Cerebellar nuclear complex (tissue), 1 donor: ENCODE results near the gene AGAP6.
"Not testable (repeated sequence)": the region's sequence is repeated elsewhere in the genome, so short reads cannot be mapped to it uniquely, and the experiment has no call there.

Experiments
- DNase-seq, 2 experiments: peaks; one replicate each; lab custom pipeline; 2025; lab: John Stamatoyannopoulos, UW

Gene AGAP6

DNA sequence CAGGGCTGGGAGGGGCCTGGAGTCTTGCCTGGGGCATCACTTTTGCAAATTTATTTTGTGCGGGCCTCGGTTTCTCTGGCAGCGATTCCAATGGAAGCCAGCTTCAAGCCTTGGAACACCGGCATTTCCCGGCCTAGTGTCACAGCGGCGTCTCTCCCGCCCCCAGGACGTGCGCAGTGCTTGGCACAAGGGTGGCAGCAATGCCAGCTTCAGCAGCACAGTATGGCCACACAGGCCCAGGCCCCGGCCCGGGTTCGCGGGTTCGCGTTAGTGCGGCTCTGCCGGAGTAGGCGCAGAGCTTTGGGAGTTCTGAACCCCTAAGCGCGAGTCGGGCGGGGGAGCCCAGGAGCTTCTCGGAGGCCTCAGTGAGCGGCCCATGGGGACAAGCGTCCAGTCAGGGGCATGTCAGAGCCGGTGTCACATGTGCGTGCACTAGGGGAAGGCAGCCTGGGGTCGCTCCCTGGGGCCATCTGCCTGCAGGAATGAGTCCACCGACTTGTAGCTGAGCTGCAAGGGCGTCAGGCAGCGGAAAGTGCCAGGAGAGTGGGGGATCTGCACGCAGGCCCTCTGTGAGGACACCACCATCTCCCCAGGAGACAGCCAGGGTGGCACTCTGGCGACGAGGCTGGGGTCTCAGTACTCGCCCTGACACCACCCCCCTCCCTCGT lies 36.6 kb downstream of the AGAP6 start:
- not testable (repeated sequence) for DNase-seq

DNA sequence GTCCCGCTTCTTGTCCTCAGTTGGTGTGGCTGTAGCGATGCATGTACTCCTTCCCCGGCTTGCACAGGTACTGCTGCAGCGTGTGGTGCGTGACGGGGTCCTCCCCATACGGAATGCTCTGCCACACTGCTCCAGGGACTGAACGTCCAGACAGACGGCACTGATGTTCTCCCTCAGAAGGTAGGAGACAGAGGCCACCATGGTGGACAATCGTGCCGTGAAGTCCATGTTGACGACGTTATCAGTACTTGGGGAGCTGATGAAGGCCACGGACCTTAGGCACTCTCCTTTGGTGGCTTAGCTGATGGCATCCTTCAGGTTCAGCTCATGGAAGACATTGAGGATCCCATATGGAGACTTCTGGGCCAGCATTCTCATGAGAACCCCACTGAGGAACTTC lies 37.4 kb downstream of the AGAP6 start:
- no peak for DNase-seq

DNA sequence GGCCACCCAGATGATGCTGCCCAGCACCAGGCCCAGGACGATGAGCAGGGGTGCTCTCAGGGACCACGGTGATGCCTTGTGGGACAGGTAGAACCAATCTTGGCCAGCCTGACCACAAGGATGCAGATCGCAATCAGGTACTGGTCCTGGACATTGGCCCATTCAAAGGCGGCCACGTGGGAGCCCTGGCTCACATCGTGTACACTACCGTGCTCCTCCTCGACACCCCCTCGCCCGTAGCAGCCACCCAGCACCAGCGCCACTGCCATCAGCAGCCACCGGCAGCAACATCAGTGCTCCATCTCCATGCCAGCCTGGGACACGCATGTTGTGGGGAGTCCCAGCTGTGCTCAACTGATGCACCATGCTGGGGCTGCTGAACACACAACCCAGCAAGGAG lies 39.0 kb downstream of the AGAP6 start:
- no peak for DNase-seq

DNA sequence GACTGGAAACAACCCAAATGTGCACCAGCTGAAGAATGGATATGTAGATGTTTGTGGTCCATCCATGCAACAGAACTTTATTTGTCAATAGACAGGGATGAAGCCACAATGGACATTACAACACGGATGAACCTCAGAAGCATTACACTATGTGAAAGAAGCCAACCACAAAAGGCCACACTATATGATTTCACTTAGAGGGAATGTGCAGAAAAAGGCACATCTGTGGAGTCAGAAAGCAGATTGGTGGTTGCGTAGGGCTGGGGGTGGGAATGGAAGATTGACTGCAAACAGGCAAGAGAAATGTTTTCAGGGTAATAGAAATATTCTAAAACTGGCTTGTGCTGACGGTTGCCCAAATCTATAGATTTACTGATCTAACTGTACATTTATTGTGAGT lies 45.3 kb downstream of the AGAP6 start:
- no peak for DNase-seq

DNA sequence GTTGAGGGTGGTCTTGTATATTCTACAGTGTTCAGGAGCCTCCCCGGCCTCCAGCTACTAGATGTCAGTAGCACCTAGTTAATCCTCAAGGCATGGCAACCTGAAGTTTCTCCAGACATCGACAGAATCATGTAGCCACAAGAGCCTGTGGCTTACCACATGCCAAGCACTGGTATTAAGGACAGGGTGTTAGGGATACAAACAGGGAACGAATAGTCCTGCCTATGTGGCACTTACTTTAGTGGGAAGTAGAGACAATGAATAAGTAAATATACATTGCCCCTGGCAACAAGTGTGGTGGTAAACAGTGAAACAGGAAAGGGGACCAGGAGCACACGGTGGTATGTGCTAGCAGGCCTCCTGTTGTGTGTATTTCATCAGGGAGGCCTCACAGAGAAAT lies 47.1 kb downstream of the AGAP6 start:
- DNase-seq: not testable (repeated sequence)

DNA sequence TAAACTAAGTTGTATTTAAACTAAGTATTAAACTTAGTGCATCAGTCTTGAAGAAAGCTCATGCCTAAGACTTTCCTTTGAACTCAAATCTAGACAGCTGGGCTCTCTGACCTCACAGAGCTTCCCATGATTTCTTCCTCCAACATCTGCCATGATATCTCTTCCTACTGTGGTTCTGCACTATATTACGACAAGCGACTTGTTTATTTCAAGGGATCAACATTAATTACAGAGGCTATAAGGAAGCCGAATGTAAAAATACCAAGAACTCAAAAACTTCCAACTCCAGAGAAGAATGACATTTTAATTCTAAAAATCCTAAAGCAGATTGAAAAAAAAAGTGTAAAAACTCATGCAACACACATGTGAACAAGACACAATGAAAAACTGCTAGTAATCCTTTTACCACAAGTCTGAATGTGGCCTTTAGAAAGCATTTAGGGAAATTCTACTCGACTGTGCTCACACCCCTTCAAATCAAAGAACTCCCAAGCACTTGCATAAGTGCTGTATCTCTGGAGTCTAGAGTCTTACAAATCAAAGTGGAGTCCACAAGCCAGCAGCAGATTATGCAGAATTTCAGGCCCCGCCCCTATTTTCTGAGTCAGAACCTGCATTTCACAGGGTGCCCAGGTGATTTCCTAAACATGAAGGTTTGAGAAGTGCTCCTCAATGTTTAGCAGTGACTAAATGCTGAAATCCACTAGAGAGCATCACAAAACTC lies 56.9 kb downstream of the AGAP6 start:
- DNase-seq: no peak

DNA sequence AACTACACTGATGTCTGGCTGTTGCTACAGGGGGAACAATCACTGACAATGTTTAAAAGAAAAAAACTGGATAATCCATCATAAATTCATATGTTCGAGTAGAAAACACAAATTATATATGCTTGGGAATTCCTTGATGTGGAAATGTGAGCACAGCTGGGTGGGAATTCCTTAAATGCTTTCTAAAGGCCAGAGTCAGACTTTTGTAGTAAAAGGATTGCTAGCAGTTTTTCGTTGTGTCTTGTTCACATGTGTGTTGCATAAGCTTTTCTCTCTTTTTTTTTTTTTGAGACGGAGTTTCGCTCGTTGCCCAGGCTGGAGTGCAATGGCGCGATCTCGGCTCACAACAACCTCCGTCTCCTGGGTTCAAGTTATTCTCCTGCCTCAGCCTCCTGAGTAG lies 58.3 kb downstream of the AGAP6 start:
- not testable (repeated sequence) for DNase-seq

DNA sequence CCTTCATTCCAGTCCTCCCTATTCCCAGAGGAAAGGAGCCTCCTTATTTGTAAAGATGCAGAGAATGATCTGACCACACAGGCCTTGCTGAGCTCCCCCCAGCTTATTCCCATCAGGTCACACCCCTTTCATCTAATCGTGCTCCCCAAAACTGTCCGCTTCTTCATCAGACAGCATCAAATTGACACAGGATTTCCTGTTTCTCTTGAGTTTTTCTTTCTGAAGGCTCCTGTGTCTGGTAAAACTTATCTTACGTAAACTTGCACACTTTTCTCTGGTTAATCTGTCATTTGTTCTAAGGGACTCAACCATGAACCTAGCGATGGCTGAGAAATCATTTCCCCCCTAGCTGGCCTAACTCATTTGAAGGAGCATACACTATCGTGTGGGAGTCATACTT lies 59.4 kb downstream of the AGAP6 start:
- DNase-seq: not testable (repeated sequence)

DNA sequence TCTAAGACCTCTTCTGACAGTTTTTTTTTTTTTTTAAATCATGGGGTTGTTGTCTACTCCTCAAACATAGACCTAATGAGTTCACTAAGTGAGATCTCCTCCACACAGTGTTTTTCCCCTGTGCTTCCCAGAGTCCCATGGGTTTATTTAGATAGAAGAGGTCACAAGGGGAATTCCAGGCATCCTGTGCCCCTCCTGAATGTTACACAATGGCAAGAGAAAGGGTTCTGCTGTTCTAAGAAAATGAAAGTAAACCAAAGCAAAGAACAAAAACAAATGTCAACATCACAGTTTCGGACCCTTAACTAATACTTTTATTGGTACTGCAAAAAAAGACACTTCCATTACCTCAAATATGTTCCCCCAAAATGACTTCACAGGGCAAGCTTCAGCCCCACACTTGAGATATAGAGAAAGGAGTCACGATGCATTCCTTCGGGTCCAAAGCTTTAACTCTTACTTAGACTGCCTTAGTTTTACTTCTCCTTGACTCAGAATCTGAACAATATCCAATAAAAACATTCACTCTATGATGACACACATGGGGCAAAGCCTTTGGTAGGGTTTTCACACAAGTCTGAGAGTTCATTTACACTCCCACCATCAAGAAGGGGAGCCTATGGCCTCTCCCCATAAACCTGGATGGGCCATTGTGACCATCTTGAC lies 63.9 kb downstream of the AGAP6 start:
- not testable (repeated sequence) for DNase-seq

DNA sequence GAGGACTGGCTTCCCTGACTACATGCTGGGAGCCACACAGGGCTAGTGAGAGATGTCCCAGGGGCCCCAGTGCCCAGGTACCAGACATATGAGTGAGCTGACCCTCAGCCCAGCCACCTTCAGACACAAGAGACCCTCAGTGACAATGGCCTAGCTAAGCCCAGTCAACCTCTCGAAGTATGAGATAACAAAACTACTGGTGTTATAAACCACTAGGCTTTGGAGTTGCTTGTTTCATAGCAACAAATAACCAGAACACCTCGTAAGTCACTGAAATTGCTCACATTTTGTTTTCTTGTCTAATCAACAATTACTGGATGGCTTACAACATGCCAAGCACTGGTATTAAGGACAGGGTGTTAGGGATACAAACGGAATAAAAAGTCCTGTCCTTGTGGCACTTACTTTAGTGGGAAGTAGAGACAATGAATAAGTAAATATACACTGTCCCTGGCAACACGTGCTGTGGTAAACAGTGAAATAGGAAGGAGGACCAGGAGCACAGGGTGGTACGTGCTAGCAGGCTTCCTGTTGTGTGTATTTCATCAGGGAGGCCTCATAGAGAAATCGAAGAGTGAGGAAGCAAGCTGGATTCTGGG lies 64.7 kb downstream of the AGAP6 start:
- DNase-seq: not testable (repeated sequence)

DNA sequence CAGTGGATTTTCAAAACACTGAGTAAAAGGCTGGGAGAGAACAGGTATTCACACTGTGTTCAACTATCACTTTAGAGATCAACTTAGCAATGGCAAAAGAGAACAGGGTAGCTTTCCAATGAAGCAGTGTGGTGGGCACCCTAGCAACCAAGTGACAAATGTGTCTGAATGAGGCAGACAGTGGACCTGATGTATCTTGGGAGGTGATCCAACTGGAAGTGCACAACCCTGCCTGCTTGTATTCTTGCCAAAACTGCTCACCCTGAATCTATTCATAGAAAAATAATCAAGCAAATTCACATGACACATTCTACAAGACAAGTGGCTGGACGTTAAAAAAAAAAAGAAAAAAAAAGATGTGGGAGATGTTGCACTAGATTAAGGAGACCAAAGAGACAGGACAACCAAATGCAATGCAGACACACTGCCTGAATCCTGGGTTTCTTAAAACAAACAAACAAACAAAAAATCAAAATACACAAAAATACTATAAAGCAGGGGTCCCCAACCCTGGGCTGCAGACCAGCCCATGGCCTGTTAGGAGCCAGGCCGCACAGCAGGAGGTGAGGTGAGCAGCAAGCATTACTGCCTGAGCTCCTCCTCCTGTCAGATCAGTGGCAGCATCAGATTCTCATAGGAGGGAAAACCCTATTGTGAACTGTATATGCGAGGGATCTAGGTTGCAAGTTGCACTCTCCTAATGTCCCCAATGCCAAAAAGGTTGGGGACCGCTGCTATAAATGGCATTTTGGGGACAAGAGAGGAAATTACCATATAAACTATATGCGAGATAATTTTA lies 67.5 kb downstream of the AGAP6 start:
- not testable (repeated sequence) for DNase-seq

DNA sequence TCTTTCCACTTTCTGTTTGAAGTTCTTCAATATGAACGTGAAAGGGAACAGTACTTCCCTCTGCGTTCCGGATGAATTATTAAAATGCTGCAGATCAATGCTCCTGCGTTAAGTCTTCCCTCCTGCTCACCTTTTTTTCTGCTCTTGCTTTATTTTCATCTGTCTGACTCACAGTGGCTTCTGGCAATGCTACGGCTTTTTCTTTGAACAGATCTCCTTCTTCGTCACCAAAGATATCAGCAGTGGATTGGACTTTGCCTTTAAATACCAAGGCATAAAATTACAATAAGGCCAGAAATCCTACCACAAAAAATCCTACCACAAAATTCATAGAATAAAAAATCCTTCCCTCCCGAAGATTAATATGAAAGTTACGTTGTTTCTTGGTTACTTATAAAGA lies 68.4 kb downstream of the AGAP6 start:
- DNase-seq: not testable (repeated sequence)

DNA sequence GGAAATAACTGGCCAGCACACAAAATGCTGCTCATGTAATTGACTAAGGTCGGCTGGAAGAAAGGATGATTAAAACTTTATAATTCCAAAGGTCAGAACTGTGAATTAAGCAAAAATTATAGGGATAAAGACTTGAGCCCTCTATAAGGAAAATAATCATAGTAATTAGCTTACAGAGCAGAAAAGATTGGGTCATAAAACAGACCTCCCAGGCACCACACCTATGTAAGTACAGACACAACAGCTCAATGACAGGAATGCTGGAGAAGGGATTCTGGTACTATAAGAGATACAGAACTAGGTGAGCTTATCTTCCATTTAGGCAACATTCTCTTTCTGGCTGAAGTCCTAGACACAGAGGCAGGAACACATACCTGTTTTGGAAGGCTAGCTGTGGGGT lies 70.5 kb downstream of the AGAP6 start:
- not testable (repeated sequence) for DNase-seq

DNA sequence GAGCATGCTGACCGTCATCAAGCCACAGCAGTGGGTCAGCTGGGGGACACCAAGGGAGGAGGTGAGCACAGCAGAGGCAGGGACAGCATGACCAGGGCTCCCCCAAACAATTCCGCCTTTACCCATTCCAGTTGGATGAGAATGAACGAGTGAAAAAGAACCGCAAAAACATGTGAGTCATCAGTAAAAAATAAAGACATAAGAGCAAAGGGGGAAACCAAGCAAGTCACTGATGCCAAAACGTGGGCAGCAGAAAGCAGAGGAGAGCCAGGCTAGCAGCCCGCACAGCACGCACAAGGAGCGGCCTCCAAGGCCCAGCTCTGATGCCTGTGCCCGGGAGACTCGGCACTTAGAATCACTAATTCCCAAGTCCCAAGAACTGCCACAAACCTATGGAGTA lies 71.7 kb downstream of the AGAP6 start:
- not testable (repeated sequence) for DNase-seq
